GM12878 (cell line): Measurements from ENCODE around the gene RBM19. TPM values are rescaled to one million over a fixed set of nuclear protein-coding genes. Genes with fewer than 3 reads are reported as not detected.

Experiments used
- ATAC-seq: fragments of 200-7000 bp; cut with Tn5 transposase; 3 replicates; pipeline ENCODE4 v1.9.1; 2020; ENCODE audit warnings: mild to moderate bottlenecking, moderate library complexity
- BruUV-seq: library from RNA; stranded (reverse); fragments of 400-500 nt; replicated peaks from 2 replicates; lab custom pipeline; 2021; lab: Mats Ljungman, UMichigan
- CTCF ChIA-PET: fragments of 300-600 bp; sonication (Branson Sonifier 250); formaldehyde crosslinking; extraction: SDS; loops from one replicate; lab custom pipeline; 2021; ENCODE audit warnings: inconsistent platforms; lab: Yijun Ruan, JAX
- POLR2A ChIA-PET: fragments of 350-600 bp; formaldehyde crosslinking; extraction: SDS; loops from one replicate; lab custom pipeline; 2021; ENCODE audit warnings: inconsistent platforms; lab: Charles Lee
- RAD21 ChIA-PET: fragments of 300-600 bp; sonication (Branson Sonifier 250); formaldehyde crosslinking; loops from one replicate; lab custom pipeline; 2023; ENCODE audit warnings: antibody characterized with exemption; ENCODE audit not compliant: unreplicated experiment; lab: Charles Lee
- SMC1A ChIA-PET: fragments of 300-600 bp; sonication (Branson Sonifier 250); formaldehyde crosslinking; loops from one replicate; lab custom pipeline; 2023; ENCODE audit not compliant: unreplicated experiment, uncharacterized antibody; lab: Charles Lee
- DNase-seq: peaks from one replicate; pipeline ENCODE4 v3.0.0-alpha.2; 2011; ENCODE audit warnings: low read depth, low spot score
- FAIRE-seq: peaks from 3 replicates; lab custom pipeline; 2011; peaks lifted over from hg19 to GRCh38; lab: Jason Lieb, UNC
- H2AFZ ChIP-seq: 2 replicates; pipeline ENCODE4 v1.6.0; 2011; ENCODE audit warnings: low read depth, low read length, control low read depth; ENCODE audit not compliant: control insufficient read depth
- H3K27ac ChIP-seq: 2 replicates; pipeline ENCODE4 v1.5.1; 2011; ENCODE audit warnings: control low read depth; ENCODE audit not compliant: control insufficient read depth, insufficient read depth
- H3K27me3 ChIP-seq, 2 experiments: replicated peaks in 1 of 2; 2 replicates each; pipeline versions ENCODE4 v1.6.0 to v1.6.1; 2011; ENCODE audit warnings: low read length in 1 of 2; ENCODE audit not compliant: control insufficient read depth in 2 of 2, insufficient read depth in 2 of 2
- H3K36me3 ChIP-seq, 2 experiments: 2 replicates each; pipeline ENCODE4 v1.5.1; 2011; ENCODE audit warnings: low read length in 1 of 2; ENCODE audit not compliant: control insufficient read depth in 2 of 2, insufficient read depth in 2 of 2
- H3K4me1 ChIP-seq: 2 replicates; pipeline ENCODE4 v1.6.1; 2011; ENCODE audit warnings: mild to moderate bottlenecking, low read length, moderate library complexity, mixed read lengths; ENCODE audit not compliant: control insufficient read depth, insufficient read depth
- H3K4me2 ChIP-seq: 2 replicates; pipeline ENCODE4 v1.6.0; 2011; ENCODE audit warnings: control low read depth; ENCODE audit not compliant: control insufficient read depth, insufficient read depth
- H3K4me3 ChIP-seq: fragments of 200-600 bp; sonication (generic); 2 replicates; pipeline ENCODE4 v1.5.1; 2016
- H3K79me2 ChIP-seq: 2 replicates; pipeline ENCODE4 v1.6.0; 2011; ENCODE audit warnings: low read length; ENCODE audit not compliant: control insufficient read depth, insufficient read depth
- H3K9ac ChIP-seq: 2 replicates; pipeline ENCODE4 v1.8.0; 2011; ENCODE audit warnings: low read length, control low read depth, mixed read lengths; ENCODE audit not compliant: control insufficient read depth, insufficient read depth
- H3K9me3 ChIP-seq: replicated peaks from 3 replicates; pipeline ENCODE4 v1.5.1; 2011; ENCODE audit warnings: mild to moderate bottlenecking, low read length; ENCODE audit not compliant: control insufficient read depth, insufficient read depth
- H4K20me1 ChIP-seq: 2 replicates; pipeline ENCODE4 v1.6.0; 2011; ENCODE audit not compliant: control insufficient read depth, insufficient read depth
- ASH2L ChIP-seq: fragments of 300-600, 200-600 bp; sonication (generic); IDR thresholded peaks from 2 replicates; pipeline ENCODE4 v1.6.1; 2017; ENCODE audit warnings: low read depth, mild to moderate bottlenecking, borderline replicate concordance
- ETV6 ChIP-seq, 2 experiments: fragments of 450-650 bp in 1 of 2; IDR thresholded peaks in 1 of 2; conservative IDR thresholded peaks in 1 of 2; 2 replicates each; pipeline ENCODE4 v1.6.1; 2014; ENCODE audit warnings: antibody characterized with exemption in 1 of 2, borderline replicate concordance in 1 of 2, low read depth in 1 of 2, mild to moderate bottlenecking in 1 of 2, moderate library complexity in 1 of 2
- KLF5 ChIP-seq: fragments of 450-650 bp; IDR thresholded peaks from 2 replicates; pipeline ENCODE4 v1.6.1; 2014; ENCODE audit warnings: mild to moderate bottlenecking; ENCODE audit not compliant: partially characterized antibody
- MTA2 ChIP-seq: fragments of 450-650 bp; IDR thresholded peaks from 2 replicates; pipeline ENCODE4 v1.6.1; 2016; ENCODE audit warnings: low read depth, mild to moderate bottlenecking, moderate library complexity
- RELA ChIP-seq: fragments of 450-650 bp; IDR thresholded peaks from 2 replicates; pipeline ENCODE4 v1.8.0; 2014; ENCODE audit warnings: borderline replicate concordance; ENCODE audit not compliant: partially characterized antibody
- SMAD5 ChIP-seq: IDR thresholded peaks from 2 replicates; pipeline ENCODE4 v1.6.1; 2016; ENCODE audit warnings: antibody characterized with exemption, low read depth
- SMARCA5 ChIP-seq: fragments of 450-650 bp; IDR thresholded peaks from 2 replicates; pipeline ENCODE4 v1.6.1; 2017; ENCODE audit warnings: mild to moderate bottlenecking
- SMC3 ChIP-seq: IDR thresholded peaks from 2 replicates; pipeline ENCODE4 v1.6.1; 2011; ENCODE audit warnings: low read length, improper control_type of control experiment, borderline replicate concordance
- SRF ChIP-seq, 2 experiments: IDR thresholded peaks; 2 replicates each; pipeline ENCODE4 v1.6.1; 2011; ENCODE audit warnings: low read depth in 2 of 2, low read length in 2 of 2, mild to moderate bottlenecking in 1 of 2, moderate library complexity in 1 of 2
- STAT3 ChIP-seq: IDR thresholded peaks from 2 replicates; pipeline ENCODE4 v1.6.1; 2011; ENCODE audit warnings: low read depth, low read length, improper control_type of control experiment
- TCF3 ChIP-seq: IDR thresholded peaks from 2 replicates; pipeline ENCODE4 v1.6.1; 2012; ENCODE audit warnings: low read depth, mild to moderate bottlenecking, low read length, borderline replicate concordance; ENCODE audit not compliant: insufficient read depth
- ZNF207 ChIP-seq: fragments of 450-650 bp; IDR thresholded peaks from 2 replicates; pipeline ENCODE4 v1.6.1; 2014; ENCODE audit warnings: antibody characterized with exemption, mild to moderate bottlenecking, borderline replicate concordance
- WGBS: methylation state at CpG from one replicate; pipeline ENCODE4 v1.1.6; 2016; ENCODE audit warnings: low lambda C conversion rate; ENCODE audit not compliant: insufficient replicate concordance, insufficient coverage; ENCODE audit errors: missing lambda C conversion rate; 5-methylcytosine and 5-hydroxymethylcytosine counted together
- in situ Hi-C: fragments of 300-500 bp; cut with MboI; formaldehyde crosslinking; loops from 9 replicates; pipeline ENCODE4 v1.14.3; 2018; ENCODE audit warnings: mixed read lengths
- intact Hi-C: fragments of 100-400 bp; cut with micrococcal nuclease; formaldehyde crosslinking; loops from one replicate; pipeline ENCODE4 v1.14.2; 2022; ENCODE audit not compliant: unreplicated experiment
- polyA plus RNA-seq, 11 experiments: library from polyadenylated mRNA; depleted of rRNA in 4 of 11; unstranded in 6 of 11; stranded (reverse) in 5 of 11; fragments of >200 nt; fragmentation: Nextera tagmentation in 4 of 11; fragmentation: Illumina TruSeq in 1 of 11; extraction: Ambion mirVana in 4 of 11; extraction: Trizol in 1 of 11; gene quantifications; 1 replicate in 1 of 11; 2 replicates in 10 of 11; pipeline versions ENCODE4 v1.2.1 to v1.2.3, GENCODE V29; 2011 to 2016; ENCODE audit warnings: inconsistent platforms in 2 of 11, missing spikeins in 2 of 11, low read depth in 1 of 11
- total RNA-seq, 4 experiments: library from RNA; depleted of rRNA in 3 of 4; stranded (reverse); fragments of >200 nt in 3 of 4; fragmentation: Illumina TruSeq in 1 of 4; extraction: Trizol in 1 of 4; gene quantifications; 2 replicates each; pipeline versions ENCODE4 v1.2.1 to v1.2.3, GENCODE V29; 2013 to 2021
- TF ChIP-seq, protein P1 (sequence below): fragments of 450-650 bp; IDR thresholded peaks from 2 replicates; pipeline ENCODE4 v1.6.1; 2017; ENCODE audit warnings: low read depth, mild to moderate bottlenecking, moderate library complexity
- TF ChIP-seq, protein P2 (sequence below): fragments of 450-650 bp; IDR thresholded peaks from 2 replicates; pipeline ENCODE4 v1.6.1; 2017; ENCODE audit warnings: antibody characterized with exemption, mild to moderate bottlenecking, moderate library complexity
- TF ChIP-seq, protein P3 (sequence below): fragments of 450-650 bp; formaldehyde crosslinking; IDR thresholded peaks from 2 replicates; pipeline ENCODE4 v1.5.0; 2022; ENCODE audit warnings: mild to moderate bottlenecking, missing genetic modification characterization
- TF ChIP-seq, protein P4 (sequence below): IDR thresholded peaks from 2 replicates; pipeline ENCODE4 v1.6.1; 2011; ENCODE audit warnings: borderline replicate concordance, low read depth, mild to moderate bottlenecking, moderate library complexity, mixed read lengths, low read length; ENCODE audit not compliant: insufficient read depth; ENCODE audit errors: extremely low read length

Gene RBM19
- total and polyA plus RNA-seq, 10 of the 15 experiments (the other 5 are each of a cell fraction or from before 2014, with no cell fraction given) = 4.2 to 42.9 (median 28.4) TPM

DNA sequence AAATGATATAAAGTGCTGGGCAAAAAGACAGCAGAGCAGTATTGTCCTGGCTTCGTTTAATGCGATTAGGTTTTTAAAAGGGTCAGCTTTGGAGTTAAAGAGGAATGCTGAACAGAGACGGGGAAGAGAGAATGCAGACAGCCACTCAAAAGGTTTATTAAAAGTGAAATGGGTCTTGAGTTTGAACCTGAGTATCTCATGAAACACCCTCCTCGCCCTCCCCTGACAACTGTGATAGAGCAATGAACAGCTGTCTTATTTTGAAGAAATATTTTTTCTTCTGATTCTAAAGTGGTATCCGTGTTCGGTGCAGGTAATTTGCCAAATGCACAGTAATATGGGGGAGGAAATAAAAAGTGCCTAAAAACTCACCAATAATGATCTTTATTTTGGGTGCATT lies 73.6 kb downstream of the RBM19 start:
- H3K79me2 ChIP-seq = no peaks in the 10 kb centered on the region
- BruUV-seq = no TSS peak
- 96% methylated on average over 6 of the region's 6 CpGs for WGBS
- no peak overlapping the region for H3K27ac ChIP-seq
- in situ Hi-C loops = no loop called here
- H3K9ac ChIP-seq = no peak overlapping the region
- no peak overlapping the region for H2AFZ ChIP-seq
- RAD21 ChIA-PET = no interaction called here
- intact Hi-C loops = no loop called here
- H3K4me3 ChIP-seq = no peak overlapping the region
- no peaks in the 10 kb centered on the region for H3K4me1 ChIP-seq
- H3K9me3 ChIP-seq = no peaks in the 10 kb centered on the region
- DNase-seq = no peak
- CTCF ChIA-PET = no interaction called here
- H3K4me2 ChIP-seq = no peak overlapping the region
- H3K36me3 ChIP-seq = peaks cover 0 to 3% of the 10 kb centered on the region in 2 experiments; a peak in 3 of 4 replicates
- FAIRE-seq = no peak
- no peak for ATAC-seq
- SMC1A ChIA-PET = no interaction called here
- H4K20me1 ChIP-seq = no peaks in the 10 kb centered on the region
- no peaks in the 10 kb centered on the region for H3K27me3 ChIP-seq
- POLR2A ChIA-PET = no interaction called here
- TF ChIP-seq SMC3 = no peak
- no peak for TF ChIP-seq SRF (IDR thresholded peaks at IDR 0.05; ENCODE audit: low read depth in 2 of 2, low read length in 2 of 2)
- TF ChIP-seq RELA = no peak
- no peak for TF ChIP-seq STAT3
- TF ChIP-seq, protein P1, sequence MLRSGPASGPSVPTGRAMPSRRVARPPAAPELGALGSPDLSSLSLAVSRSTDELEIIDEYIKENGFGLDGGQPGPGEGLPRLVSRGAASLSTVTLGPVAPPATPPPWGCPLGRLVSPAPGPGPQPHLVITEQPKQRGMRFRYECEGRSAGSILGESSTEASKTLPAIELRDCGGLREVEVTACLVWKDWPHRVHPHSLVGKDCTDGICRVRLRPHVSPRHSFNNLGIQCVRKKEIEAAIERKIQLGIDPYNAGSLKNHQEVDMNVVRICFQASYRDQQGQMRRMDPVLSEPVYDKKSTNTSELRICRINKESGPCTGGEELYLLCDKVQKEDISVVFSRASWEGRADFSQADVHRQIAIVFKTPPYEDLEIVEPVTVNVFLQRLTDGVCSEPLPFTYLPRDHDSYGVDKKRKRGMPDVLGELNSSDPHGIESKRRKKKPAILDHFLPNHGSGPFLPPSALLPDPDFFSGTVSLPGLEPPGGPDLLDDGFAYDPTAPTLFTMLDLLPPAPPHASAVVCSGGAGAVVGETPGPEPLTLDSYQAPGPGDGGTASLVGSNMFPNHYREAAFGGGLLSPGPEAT = no peak
- TF ChIP-seq ZNF207 = no peak
- TF ChIP-seq TCF3 = no peak
- TF ChIP-seq, protein P2, sequence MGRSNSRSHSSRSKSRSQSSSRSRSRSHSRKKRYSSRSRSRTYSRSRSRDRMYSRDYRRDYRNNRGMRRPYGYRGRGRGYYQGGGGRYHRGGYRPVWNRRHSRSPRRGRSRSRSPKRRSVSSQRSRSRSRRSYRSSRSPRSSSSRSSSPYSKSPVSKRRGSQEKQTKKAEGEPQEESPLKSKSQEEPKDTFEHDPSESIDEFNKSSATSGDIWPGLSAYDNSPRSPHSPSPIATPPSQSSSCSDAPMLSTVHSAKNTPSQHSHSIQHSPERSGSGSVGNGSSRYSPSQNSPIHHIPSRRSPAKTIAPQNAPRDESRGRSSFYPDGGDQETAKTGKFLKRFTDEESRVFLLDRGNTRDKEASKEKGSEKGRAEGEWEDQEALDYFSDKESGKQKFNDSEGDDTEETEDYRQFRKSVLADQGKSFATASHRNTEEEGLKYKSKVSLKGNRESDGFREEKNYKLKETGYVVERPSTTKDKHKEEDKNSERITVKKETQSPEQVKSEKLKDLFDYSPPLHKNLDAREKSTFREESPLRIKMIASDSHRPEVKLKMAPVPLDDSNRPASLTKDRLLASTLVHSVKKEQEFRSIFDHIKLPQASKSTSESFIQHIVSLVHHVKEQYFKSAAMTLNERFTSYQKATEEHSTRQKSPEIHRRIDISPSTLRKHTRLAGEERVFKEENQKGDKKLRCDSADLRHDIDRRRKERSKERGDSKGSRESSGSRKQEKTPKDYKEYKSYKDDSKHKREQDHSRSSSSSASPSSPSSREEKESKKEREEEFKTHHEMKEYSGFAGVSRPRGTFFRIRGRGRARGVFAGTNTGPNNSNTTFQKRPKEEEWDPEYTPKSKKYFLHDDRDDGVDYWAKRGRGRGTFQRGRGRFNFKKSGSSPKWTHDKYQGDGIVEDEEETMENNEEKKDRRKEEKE = no peak
- no peak for TF ChIP-seq MTA2
- TF ChIP-seq KLF5 = no peak
- TF ChIP-seq, protein P3, sequence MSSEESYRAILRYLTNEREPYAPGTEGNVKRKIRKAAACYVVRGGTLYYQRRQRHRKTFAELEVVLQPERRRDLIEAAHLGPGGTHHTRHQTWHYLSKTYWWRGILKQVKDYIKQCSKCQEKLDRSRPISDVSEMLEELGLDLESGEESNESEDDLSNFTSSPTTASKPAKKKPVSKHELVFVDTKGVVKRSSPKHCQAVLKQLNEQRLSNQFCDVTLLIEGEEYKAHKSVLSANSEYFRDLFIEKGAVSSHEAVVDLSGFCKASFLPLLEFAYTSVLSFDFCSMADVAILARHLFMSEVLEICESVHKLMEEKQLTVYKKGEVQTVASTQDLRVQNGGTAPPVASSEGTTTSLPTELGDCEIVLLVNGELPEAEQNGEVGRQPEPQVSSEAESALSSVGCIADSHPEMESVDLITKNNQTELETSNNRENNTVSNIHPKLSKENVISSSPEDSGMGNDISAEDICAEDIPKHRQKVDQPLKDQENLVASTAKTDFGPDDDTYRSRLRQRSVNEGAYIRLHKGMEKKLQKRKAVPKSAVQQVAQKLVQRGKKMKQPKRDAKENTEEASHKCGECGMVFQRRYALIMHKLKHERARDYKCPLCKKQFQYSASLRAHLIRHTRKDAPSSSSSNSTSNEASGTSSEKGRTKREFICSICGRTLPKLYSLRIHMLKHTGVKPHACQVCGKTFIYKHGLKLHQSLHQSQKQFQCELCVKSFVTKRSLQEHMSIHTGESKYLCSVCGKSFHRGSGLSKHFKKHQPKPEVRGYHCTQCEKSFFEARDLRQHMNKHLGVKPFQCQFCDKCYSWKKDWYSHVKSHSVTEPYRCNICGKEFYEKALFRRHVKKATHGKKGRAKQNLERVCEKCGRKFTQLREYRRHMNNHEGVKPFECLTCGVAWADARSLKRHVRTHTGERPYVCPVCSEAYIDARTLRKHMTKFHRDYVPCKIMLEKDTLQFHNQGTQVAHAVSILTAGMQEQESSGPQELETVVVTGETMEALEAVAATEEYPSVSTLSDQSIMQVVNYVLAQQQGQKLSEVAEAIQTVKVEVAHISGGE = no peak
- no peak for TF ChIP-seq SMAD5
- TF ChIP-seq ASH2L = no peak
- TF ChIP-seq, protein P4, sequence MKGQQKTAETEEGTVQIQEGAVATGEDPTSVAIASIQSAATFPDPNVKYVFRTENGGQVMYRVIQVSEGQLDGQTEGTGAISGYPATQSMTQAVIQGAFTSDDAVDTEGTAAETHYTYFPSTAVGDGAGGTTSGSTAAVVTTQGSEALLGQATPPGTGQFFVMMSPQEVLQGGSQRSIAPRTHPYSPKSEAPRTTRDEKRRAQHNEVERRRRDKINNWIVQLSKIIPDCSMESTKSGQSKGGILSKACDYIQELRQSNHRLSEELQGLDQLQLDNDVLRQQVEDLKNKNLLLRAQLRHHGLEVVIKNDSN = no peak
- no peak for TF ChIP-seq SMARCA5
- TF ChIP-seq ETV6 (conservative IDR thresholded peaks at IDR 0.05 in 1 of 2, IDR thresholded peaks at IDR 0.05 in 1 of 2; ENCODE audit: borderline replicate concordance in 1 of 2, low read depth in 1 of 2) = no peak
